ENCODE results near the gene MAGEF1. TPM values are rescaled to one million over a fixed set of nuclear protein-coding genes. Genes with fewer than 3 reads are reported as not detected.

The MAGEF1 gene
- total RNA-seq, 1 experiment from 2014 or later, result 59.1 TPM

DNA sequence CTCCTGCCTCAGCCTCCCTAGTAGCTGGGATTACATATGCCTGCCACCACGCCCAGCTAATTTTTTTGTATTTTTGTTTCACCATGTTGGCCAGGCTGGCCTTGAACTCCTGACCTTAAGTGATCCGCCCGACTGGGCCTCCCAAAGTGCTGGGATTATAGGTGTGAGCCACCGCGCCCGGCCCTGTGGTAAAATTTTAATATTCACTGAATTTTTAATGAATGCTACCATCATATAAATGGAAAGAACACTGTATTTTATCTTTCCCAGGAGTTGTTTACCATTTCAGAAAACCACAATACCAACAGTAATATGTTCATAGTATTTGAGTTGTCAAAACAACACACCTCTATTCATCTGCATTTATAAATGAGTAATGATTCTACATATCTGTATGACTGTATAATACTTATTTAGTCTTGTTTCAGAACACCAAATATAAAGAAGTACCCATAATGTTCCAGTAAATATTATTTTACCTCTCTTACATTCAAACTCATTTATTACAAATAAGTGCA is 16.2 kb upstream of the MAGEF1 start:
- no peak overlapping the region for H3K4me3 ChIP-seq (ENCODE audit: low read depth, low read length)
- H3K36me3 Mint-ChIP-seq (ENCODE audit: insufficient read depth, unreplicated experiment), result no peaks in the 10 kb centered on the region
- no peaks in the 10 kb centered on the region for H3K27me3 Mint-ChIP-seq (ENCODE audit: insufficient read depth, unreplicated experiment)
- H3K4me1 ChIP-seq, result peaks cover 5% of the 10 kb centered on the region; the same call in 1 of the 2 replicates
- no peaks in the 10 kb centered on the region for H3K36me3 ChIP-seq (ENCODE audit: control insufficient read depth, insufficient read depth, low read length)
- H3K4me3 Mint-ChIP-seq (ENCODE audit: unreplicated experiment), result no peak overlapping the region
- no peak for DNase-seq
- intact Hi-C loops (cut with micrococcal nuclease; ENCODE audit: unreplicated experiment), result no loop called here
- ChIA-PET CTCF (interaction anchor here (2.0 kb wide), 1 partner anchor 166 kb away, joined by 18 read pairs; the partner anchor contains the start of gene EPHB3), POLR2A (no interaction called here)
- TF ChIP-seq, protein P1, sequence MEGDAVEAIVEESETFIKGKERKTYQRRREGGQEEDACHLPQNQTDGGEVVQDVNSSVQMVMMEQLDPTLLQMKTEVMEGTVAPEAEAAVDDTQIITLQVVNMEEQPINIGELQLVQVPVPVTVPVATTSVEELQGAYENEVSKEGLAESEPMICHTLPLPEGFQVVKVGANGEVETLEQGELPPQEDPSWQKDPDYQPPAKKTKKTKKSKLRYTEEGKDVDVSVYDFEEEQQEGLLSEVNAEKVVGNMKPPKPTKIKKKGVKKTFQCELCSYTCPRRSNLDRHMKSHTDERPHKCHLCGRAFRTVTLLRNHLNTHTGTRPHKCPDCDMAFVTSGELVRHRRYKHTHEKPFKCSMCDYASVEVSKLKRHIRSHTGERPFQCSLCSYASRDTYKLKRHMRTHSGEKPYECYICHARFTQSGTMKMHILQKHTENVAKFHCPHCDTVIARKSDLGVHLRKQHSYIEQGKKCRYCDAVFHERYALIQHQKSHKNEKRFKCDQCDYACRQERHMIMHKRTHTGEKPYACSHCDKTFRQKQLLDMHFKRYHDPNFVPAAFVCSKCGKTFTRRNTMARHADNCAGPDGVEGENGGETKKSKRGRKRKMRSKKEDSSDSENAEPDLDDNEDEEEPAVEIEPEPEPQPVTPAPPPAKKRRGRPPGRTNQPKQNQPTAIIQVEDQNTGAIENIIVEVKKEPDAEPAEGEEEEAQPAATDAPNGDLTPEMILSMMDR (IDR thresholded peaks at IDR 0.05; ENCODE audit: insufficient read depth in 1 of 2, low read depth in 1 of 2, low read length in 1 of 2, severe bottlenecking in 1 of 2, unreplicated experiment in 1 of 2), result no peak
- H3K4me1 Mint-ChIP-seq (ENCODE audit: low read depth, unreplicated experiment), result no peaks in the 10 kb centered on the region
- H3K27me3 ChIP-seq (replicated peaks; ENCODE audit: control insufficient read depth, insufficient read depth, low read length), result no peaks in the 10 kb centered on the region
- no TSS peak for BruUV-seq (replicated peaks)
- H3K9me3 Mint-ChIP-seq (ENCODE audit: unreplicated experiment), result no peaks in the 10 kb centered on the region
- no peak overlapping the region for H3K27ac Mint-ChIP-seq (ENCODE audit: unreplicated experiment)
- H3K9me3 ChIP-seq, result no peaks in the 10 kb centered on the region

- CTCF ChIA-PET, result interaction anchor here (0.7 to 2.0 kb wide), 3 partner anchors 13 to 166 kb away, joined by 3 to 18 read pairs (median 7); partner anchors contain the start of gene EPHB3
- no peak overlapping the region for H3K4me3 Mint-ChIP-seq (ENCODE audit: unreplicated experiment)
- H3K36me3 ChIP-seq (ENCODE audit: control insufficient read depth, insufficient read depth, low read length), result no peaks in the 10 kb centered on the region
- H3K4me1 Mint-ChIP-seq (ENCODE audit: low read depth, unreplicated experiment), result no peaks in the 10 kb centered on the region
- H3K9me3 ChIP-seq, result no peaks in the 10 kb centered on the region
- POLR2A ChIA-PET, result no interaction called here
- H3K27me3 Mint-ChIP-seq (ENCODE audit: insufficient read depth, unreplicated experiment), result no peaks in the 10 kb centered on the region
- DNase-seq, result peak; percentile 73 to 78
- H3K36me3 Mint-ChIP-seq (ENCODE audit: insufficient read depth, unreplicated experiment), result no peaks in the 10 kb centered on the region
- no peak overlapping the region for H3K4me3 ChIP-seq (ENCODE audit: low read depth, low read length)
- TF ChIP-seq, protein P1 (IDR thresholded peaks at IDR 0.05; ENCODE audit: insufficient read depth in 1 of 2, low read depth in 1 of 2, low read length in 1 of 2, severe bottlenecking in 1 of 2, unreplicated experiment in 1 of 2), result peak; percentile 44 to 88
- H3K27ac Mint-ChIP-seq (ENCODE audit: unreplicated experiment), result no peak overlapping the region
- no peaks in the 10 kb centered on the region for H3K9me3 Mint-ChIP-seq (ENCODE audit: unreplicated experiment)
- peaks cover 5% of the 10 kb centered on the region; the same call in 1 of the 2 replicates for H3K4me1 ChIP-seq
- BruUV-seq (replicated peaks), result no TSS peak
- intact Hi-C loops (cut with micrococcal nuclease; ENCODE audit: unreplicated experiment), result loop anchor here (1.0 to 2.0 kb wide), 3 partner anchors 21 to 166 kb away; partner anchors contain the start of gene EPHB3
- H3K27me3 ChIP-seq (replicated peaks; ENCODE audit: control insufficient read depth, insufficient read depth, low read length), result no peaks in the 10 kb centered on the region
Measured at GRCh38 chr3:184727357-184728009, 15.6 kb upstream of the MAGEF1 start.

GRCh38 chr3:184726497-184726896 is 14.6 kb upstream of the MAGEF1 start:
- peaks cover 5% of the 10 kb centered on the region; the same call in 1 of the 2 replicates for H3K4me1 ChIP-seq
- Mint-ChIP-seq H3K9me3 (ENCODE audit: unreplicated experiment) (no peaks in the 10 kb centered on the region), H3K36me3 (ENCODE audit: insufficient read depth, unreplicated experiment) (no peaks in the 10 kb centered on the region), H3K4me1 (ENCODE audit: low read depth, unreplicated experiment) (no peaks in the 10 kb centered on the region), H3K27me3 (ENCODE audit: insufficient read depth, unreplicated experiment) (no peaks in the 10 kb centered on the region), H3K27ac (ENCODE audit: unreplicated experiment) (no peak overlapping the region), H3K4me3 (ENCODE audit: unreplicated experiment) (no peak overlapping the region)
- no peak overlapping the region for H3K4me3 ChIP-seq (ENCODE audit: low read depth, low read length)
- POLR2A ChIA-PET, result no interaction called here
- no peaks in the 10 kb centered on the region for H3K36me3 ChIP-seq (ENCODE audit: control insufficient read depth, insufficient read depth, low read length)
- intact Hi-C loops (cut with micrococcal nuclease; ENCODE audit: unreplicated experiment), result loop anchor here (2.0 kb wide), 2 partner anchors 22 to 50 kb away; no protein-coding TSS in a partner anchor
- TF ChIP-seq, protein P1 (IDR thresholded peaks at IDR 0.05; ENCODE audit: insufficient read depth in 1 of 2, low read depth in 1 of 2, low read length in 1 of 2, severe bottlenecking in 1 of 2, unreplicated experiment in 1 of 2), result no peak
- no peaks in the 10 kb centered on the region for H3K27me3 ChIP-seq (replicated peaks; ENCODE audit: control insufficient read depth, insufficient read depth, low read length)
- no peak for DNase-seq
- no peaks in the 10 kb centered on the region for H3K9me3 ChIP-seq
- no TSS peak for BruUV-seq (replicated peaks)
- CTCF ChIA-PET, result interaction anchor here (0.7 to 2.0 kb wide), 3 partner anchors 14 to 165 kb away, joined by 3 to 18 read pairs (median 7); partner anchors contain the start of gene EPHB3
